ENCODE data around the gene RHOF.

RHOF gene

GRCh38 chr12:121805171-121806008 lies 11.9 kb upstream of the RHOF start:
- no peak for DNase-seq (ENCODE audit: low read depth in 3 of 3, low spot score in 1 of 3)

- DNase-seq (ENCODE audit: low read depth in 3 of 3, low spot score in 1 of 3) = no peak
These were observed 11.1 kb upstream of the RHOF start for GRCh38 chr12:121804417-121805111.

GRCh38 chr12:121803861-121804416 lies 10.5 kb upstream of the RHOF start, which contains the start of gene SETD1B:
TSS of gene SETD1B (plus strand) at chr12:121804009. CDS start at chr12:121804738, 729 bp downstream.
- no peak for DNase-seq (ENCODE audit: low read depth in 3 of 3, low spot score in 1 of 3)

- DNase-seq (ENCODE audit: low read depth in 3 of 3, low spot score in 1 of 3) = peak; percentile 71 to 83 (median 72)
These were observed 9.6 kb upstream of the RHOF start for GRCh38 chr12:121802843-121803698.

GRCh38 chr12:121802485-121802842 lies 9.0 kb upstream of the RHOF start:
- no peak for DNase-seq (ENCODE audit: low read depth in 3 of 3, low spot score in 1 of 3)

- no peak for DNase-seq (ENCODE audit: low read depth in 3 of 3, low spot score in 1 of 3)
These were observed 8.4 kb upstream of the RHOF start for GRCh38 chr12:121801595-121802484.

GRCh38 chr12:121800694-121801594 lies 7.5 kb upstream of the RHOF start:
- no peak for DNase-seq (ENCODE audit: low read depth in 3 of 3, low spot score in 1 of 3)

- DNase-seq (ENCODE audit: low read depth in 3 of 3, low spot score in 1 of 3) = peak in 1 of 3 donors; percentile 83
These were observed 6.6 kb upstream of the RHOF start for GRCh38 chr12:121799842-121800693.

GRCh38 chr12:121799156-121799841 lies 5.8 kb upstream of the RHOF start:
- DNase-seq (ENCODE audit: low read depth in 3 of 3, low spot score in 1 of 3) = no peak

GRCh38 chr12:121798787-121799155 lies 5.3 kb upstream of the RHOF start:
- DNase-seq (ENCODE audit: low read depth in 3 of 3, low spot score in 1 of 3) = no peak

- DNase-seq (ENCODE audit: low read depth in 3 of 3, low spot score in 1 of 3) = no peak
These were observed 4.7 kb upstream of the RHOF start for GRCh38 chr12:121797937-121798786.

GRCh38 chr12:121796855-121797751 lies 3.6 kb upstream of the RHOF start:
- DNase-seq (ENCODE audit: low read depth in 3 of 3, low spot score in 1 of 3) = no peak

- peak in 2 of 3 donors; percentile 75 to 80 for DNase-seq (ENCODE audit: low read depth in 3 of 3, low spot score in 1 of 3)
These were observed 1.8 kb upstream of the RHOF start for GRCh38 chr12:121795034-121795968.

GRCh38 chr12:121794534-121795033 lies 1.1 kb upstream of the RHOF start:
- DNase-seq (ENCODE audit: low read depth in 3 of 3, low spot score in 1 of 3) = no peak
